Neural cell (in vitro differentiated cells): ENCODE results near the gene KRTAP21-2.

Source experiments
- CTCF ChIP-seq: fragments of 450-650 bp; IDR thresholded peaks from 2 replicates; pipeline ENCODE4 v1.5.1; 2014; ENCODE audit warnings: antibody characterized with exemption, mild to moderate bottlenecking, moderate library complexity; ENCODE audit not compliant: poor library complexity, severe bottlenecking
- EZH2 ChIP-seq: fragments of 200-600, 300-800 bp; shearing (Covaris generic), sonication (generic); IDR thresholded peaks from 2 replicates; pipeline ENCODE4 v1.6.1; 2014; ENCODE audit warnings: antibody characterized with exemption, low read length, borderline replicate concordance, mild to moderate bottlenecking; ENCODE audit not compliant: insufficient read depth, poor library complexity, severe bottlenecking
- POLR2AphosphoS5 ChIP-seq: IDR thresholded peaks from 2 replicates; pipeline ENCODE4 v1.6.1; 2012
- RAD21 ChIP-seq: fragments of 450-650 bp; conservative IDR thresholded peaks from 2 replicates; pipeline ENCODE4 v1.6.1; 2014; ENCODE audit warnings: antibody characterized with exemption, mild to moderate bottlenecking, moderate library complexity
- REST ChIP-seq: IDR thresholded peaks from 2 replicates; pipeline ENCODE4 v1.6.1; 2012; ENCODE audit warnings: borderline replicate concordance
- TAF1 ChIP-seq: IDR thresholded peaks from 2 replicates; pipeline ENCODE4 v1.6.1; 2012; ENCODE audit warnings: low read depth

DNA sequence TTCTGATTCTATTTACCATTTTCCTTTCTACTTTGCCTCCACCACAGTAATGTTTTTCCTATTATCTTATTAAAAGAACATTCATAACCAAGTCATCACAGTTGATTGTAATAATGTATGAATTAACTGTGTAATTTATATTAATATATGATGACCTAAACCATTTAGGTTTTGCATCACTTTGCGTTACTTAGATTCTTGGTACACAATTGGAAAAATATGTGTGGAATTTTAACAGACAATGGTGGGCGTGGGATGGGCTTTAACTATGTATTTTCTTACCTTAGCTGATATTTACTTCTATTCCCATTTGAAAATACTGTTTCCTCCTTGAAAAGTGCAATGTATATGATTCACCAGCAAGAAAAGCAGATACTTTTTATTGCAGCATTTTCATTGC lies 32.1 kb downstream of the KRTAP21-2 start:
- TF ChIP-seq CTCF (no peak), POLR2AphosphoS5 (no peak), EZH2 (no peak), TAF1 (no peak), REST (no peak), RAD21 (no peak)
